Neural progenitor cell (in vitro differentiated cells): ENCODE results near the gene ABAT. TPM values are rescaled to one million over a fixed set of nuclear protein-coding genes. Genes with fewer than 3 reads are reported as not detected.

Source experiments
- DNase-seq: peaks from one replicate; pipeline ENCODE4 v3.0.0-alpha.2; 2016; ENCODE audit warnings: low spot score
- H2AFZ ChIP-seq: fragments of 200-600 bp; sonication (generic); replicated peaks from 2 replicates; pipeline ENCODE4 v1.6.1; 2016; ENCODE audit warnings: antibody characterized with exemption
- H3F3A ChIP-seq: fragments of 200-600 bp; sonication (generic); 2 replicates; pipeline ENCODE4 v1.6.1; 2016; ENCODE audit warnings: antibody characterized with exemption, low read depth
- H3K27ac ChIP-seq: fragments of 200-600 bp; sonication (generic); 2 replicates; pipeline ENCODE4 v1.5.1; 2016; ENCODE audit warnings: mild to moderate bottlenecking
- H3K27me3 ChIP-seq: fragments of 200-600 bp; sonication (generic); 2 replicates; pipeline ENCODE4 v1.6.1; 2016; ENCODE audit warnings: mild to moderate bottlenecking, moderate library complexity
- H3K36me3 ChIP-seq: fragments of 200-600 bp; sonication (generic); 2 replicates; pipeline ENCODE4 v1.5.1; 2016
- H3K4me1 ChIP-seq: fragments of 200-600 bp; sonication (generic); 2 replicates; pipeline ENCODE4 v1.6.1; 2016; ENCODE audit warnings: mixed run types
- H3K4me2 ChIP-seq: fragments of 200-600 bp; sonication (generic); 2 replicates; pipeline ENCODE4 v1.6.1; 2016
- H3K4me3 ChIP-seq: fragments of 200-600 bp; sonication (generic); 2 replicates; pipeline ENCODE4 v1.5.1; 2016
- H3K79me2 ChIP-seq: fragments of 200-600 bp; sonication (generic); 2 replicates; pipeline ENCODE4 v1.6.1; 2016; ENCODE audit warnings: low read depth
- H3K9ac ChIP-seq: fragments of 200-600 bp; sonication (generic); 2 replicates; pipeline ENCODE4 v1.6.1; 2016
- H3K9me3 ChIP-seq: fragments of 200-600 bp; sonication (generic); 2 replicates; pipeline ENCODE4 v1.5.1; 2016; ENCODE audit warnings: low read depth
- H4K20me1 ChIP-seq: fragments of 200-600 bp; sonication (generic); 2 replicates; pipeline ENCODE4 v1.6.1; 2016; ENCODE audit warnings: low read depth
- H3K27ac Mint-ChIP-seq: 3 replicates; pipeline ENCODE4 v1.8.0; 2021; ENCODE audit warnings: mixed read lengths
- H3K27me3 Mint-ChIP-seq: 2 replicates; pipeline ENCODE4 v1.8.0; 2022; ENCODE audit warnings: low read depth, mild to moderate bottlenecking, inconsistent platforms, moderate library complexity, mixed read lengths; ENCODE audit not compliant: insufficient read depth
- H3K36me3 Mint-ChIP-seq: 3 replicates; pipeline ENCODE4 v1.8.0; 2021; ENCODE audit warnings: mixed read lengths
- H3K4me1 Mint-ChIP-seq: 3 replicates; pipeline ENCODE4 v1.8.0; 2021; ENCODE audit warnings: mixed read lengths
- H3K4me3 Mint-ChIP-seq: 3 replicates; pipeline ENCODE4 v1.8.0; 2021; ENCODE audit warnings: mild to moderate bottlenecking, moderate library complexity, mixed read lengths
- H3K9me3 Mint-ChIP-seq: 3 replicates; pipeline ENCODE4 v1.8.0; 2020; ENCODE audit warnings: mixed read lengths
- CTCF ChIP-seq: fragments of 200-600 bp; sonication (generic); IDR thresholded peaks from 2 replicates; pipeline ENCODE4 v1.5.1; 2017; ENCODE audit warnings: antibody characterized with exemption, mild to moderate bottlenecking
- EZH2 ChIP-seq: fragments of 200-600 bp; sonication (generic); IDR thresholded peaks from 2 replicates; pipeline ENCODE4 v1.6.1; 2017; ENCODE audit warnings: antibody characterized with exemption, mild to moderate bottlenecking, moderate library complexity
- EZH2phosphoT487 ChIP-seq: fragments of 200-600 bp; sonication (generic); IDR thresholded peaks from 2 replicates; pipeline ENCODE4 v1.6.1; 2017; ENCODE audit warnings: antibody characterized with exemption
- total RNA-seq: library from RNA; depleted of rRNA; stranded (reverse); fragments of >200 nt; gene quantifications from 2 replicates; pipeline ENCODE4 v1.2.3, GENCODE V29; 2015; ENCODE audit warnings: low replicate concordance

The ABAT gene
- total RNA-seq, 1 donor from 2014 or later = 7.3 TPM

- Mint-ChIP-seq H3K27ac (peak overlapping the region; percentile 82), H3K4me3 (no peak overlapping the region), H3K27me3 (peaks cover 12% of the 10 kb centered on the region), H3K9me3 (no peaks in the 10 kb centered on the region), H3K36me3 (no peaks in the 10 kb centered on the region), H3K4me1 (peaks cover 30% of the 10 kb centered on the region)
- Histone ChIP-seq H3F3A (no peaks in the 10 kb centered on the region), H3K36me3 (no peaks in the 10 kb centered on the region), H3K4me1 (no peaks in the 10 kb centered on the region), H3K9me3 (no peaks in the 10 kb centered on the region), H2AFZ (no peak overlapping the region), H3K79me2 (no peaks in the 10 kb centered on the region), H3K4me3 (no peak overlapping the region), H4K20me1 (no peaks in the 10 kb centered on the region), H3K4me2 (no peak overlapping the region), H3K27ac (no peak overlapping the region), H3K27me3 (no peaks in the 10 kb centered on the region), H3K9ac (no peak overlapping the region)
- no peak for TF ChIP-seq EZH2phosphoT487
- no peak for TF ChIP-seq EZH2
- TF ChIP-seq CTCF = no peak
- no peak for DNase-seq
These were observed 11.0 kb upstream of the ABAT start for GRCh38 chr16:8663192-8664089.

GRCh38 chr16:8665529-8665928, 8.9 kb upstream of the ABAT start:
- no peak overlapping the region for H3K27ac ChIP-seq
- H3K9me3 Mint-ChIP-seq = no peaks in the 10 kb centered on the region
- no peak for DNase-seq

GRCh38 chr16:8667492-8667891, 6.9 kb upstream of the ABAT start:
- H3K36me3 ChIP-seq = no peaks in the 10 kb centered on the region
- Mint-ChIP-seq H3K27me3 (peaks cover 10% of the 10 kb centered on the region), H3K36me3 (no peaks in the 10 kb centered on the region), H3K4me3 (no peak overlapping the region), H3K9me3 (no peaks in the 10 kb centered on the region), H3K4me1 (peaks cover 25% of the 10 kb centered on the region), H3K27ac (no peak overlapping the region)
- H3K4me1 ChIP-seq = peaks cover 9% of the 10 kb centered on the region
- H3K79me2 ChIP-seq = no peaks in the 10 kb centered on the region
- H3K4me2 ChIP-seq = no peak overlapping the region
- no peak for DNase-seq
- peaks cover 7% of the 10 kb centered on the region for H3K27me3 ChIP-seq
- H2AFZ ChIP-seq = no peak overlapping the region
- H3K9ac ChIP-seq = no peak overlapping the region
- H3K27ac ChIP-seq = no peak overlapping the region
- no peaks in the 10 kb centered on the region for H4K20me1 ChIP-seq
- no peaks in the 10 kb centered on the region for H3K9me3 ChIP-seq
- no peak overlapping the region for H3K4me3 ChIP-seq
- H3F3A ChIP-seq = peaks cover 7% of the 10 kb centered on the region
- TF ChIP-seq EZH2 (no peak), EZH2phosphoT487 (no peak), CTCF (no peak)

More at GRCh38 chr16:8665529-8665928, 8.9 kb upstream of the ABAT start:
- no peak for TF ChIP-seq EZH2phosphoT487
- no peak for TF ChIP-seq CTCF
- TF ChIP-seq EZH2 = no peak
- Histone ChIP-seq H4K20me1 (no peaks in the 10 kb centered on the region), H3K79me2 (no peaks in the 10 kb centered on the region), H3F3A (peaks cover 4% of the 10 kb centered on the region), H3K9me3 (no peaks in the 10 kb centered on the region), H3K4me1 (peaks cover 5% of the 10 kb centered on the region), H2AFZ (no peak overlapping the region), H3K9ac (no peak overlapping the region), H3K36me3 (no peaks in the 10 kb centered on the region), H3K4me2 (no peak overlapping the region), H3K27me3 (no peaks in the 10 kb centered on the region), H3K4me3 (no peak overlapping the region)
- Mint-ChIP-seq H3K36me3 (no peaks in the 10 kb centered on the region), H3K4me1 (peaks cover 30% of the 10 kb centered on the region), H3K4me3 (no peak overlapping the region), H3K27ac (no peak overlapping the region), H3K27me3 (peaks cover 15% of the 10 kb centered on the region)
